HepG2 (cell line): ENCODE measurements around the gene PTCRA. TPM values are rescaled to one million over a fixed set of nuclear protein-coding genes. Genes with fewer than 3 reads are reported as not detected.

Experiments used
- ASH2L ChIP-seq: fragments of 300-600, 200-600 bp; sonication (generic); IDR thresholded peaks from 2 replicates; pipeline ENCODE4 v1.7.0; 2017; ENCODE audit warnings: low read depth, mild to moderate bottlenecking, moderate library complexity, mixed read lengths, low read length; ENCODE audit not compliant: insufficient read length
- FOSL1 ChIP-seq: sonication (generic); formaldehyde crosslinking; IDR thresholded peaks from 2 replicates; pipeline ENCODE4 v1.9.0; 2021; ENCODE audit warnings: missing genetic modification reagents, borderline replicate concordance
- FOXC1 ChIP-seq: sonication (generic); formaldehyde crosslinking; IDR thresholded peaks from 2 replicates; pipeline ENCODE4 v1.8.0; 2022; ENCODE audit warnings: mild to moderate bottlenecking, missing genetic modification reagents, borderline replicate concordance
- FOXK2 ChIP-seq: fragments of 450-650 bp; IDR thresholded peaks from 2 replicates; pipeline ENCODE4 v1.6.1; 2016
- FOXP4 ChIP-seq: sonication (generic); formaldehyde crosslinking; IDR thresholded peaks from 2 replicates; pipeline ENCODE4 v1.4.0; 2020; ENCODE audit warnings: missing genetic modification reagents
- HIC2 ChIP-seq: sonication (generic); formaldehyde crosslinking; IDR thresholded peaks from 2 replicates; pipeline ENCODE4 v1.9.0; 2022; ENCODE audit warnings: low read depth, missing genetic modification reagents
- HOXA9 ChIP-seq: sonication (generic); formaldehyde crosslinking; IDR thresholded peaks from 2 replicates; pipeline ENCODE4 v1.8.1; 2022; ENCODE audit warnings: missing genetic modification reagents, mild to moderate bottlenecking, moderate library complexity, borderline replicate concordance
- KDM4B ChIP-seq: sonication (generic); formaldehyde crosslinking; IDR thresholded peaks from 2 replicates; pipeline ENCODE4 v1.4.0; 2020; ENCODE audit warnings: missing genetic modification reagents
- MIER2 ChIP-seq: IDR thresholded peaks from 2 replicates; pipeline ENCODE4 v1.6.1; 2016; ENCODE audit warnings: missing biosample characterization, missing genetic modification reagents
- MIXL1 ChIP-seq: IDR thresholded peaks from 2 replicates; pipeline ENCODE4 v1.6.1; 2016
- NFYC ChIP-seq: IDR thresholded peaks from 2 replicates; pipeline ENCODE4 v1.6.1; 2016; ENCODE audit warnings: missing genetic modification reagents, missing compliant biosample characterization
- NKX3-1 ChIP-seq: sonication (generic); formaldehyde crosslinking; IDR thresholded peaks from 2 replicates; pipeline ENCODE4 v1.5.0; 2020; ENCODE audit warnings: missing genetic modification reagents
- PRMT3 ChIP-seq: sonication (generic); formaldehyde crosslinking; IDR thresholded peaks from 2 replicates; pipeline ENCODE4 v1.8.1; 2022; ENCODE audit warnings: low read depth, mild to moderate bottlenecking, moderate library complexity, missing genetic modification reagents, borderline replicate concordance
- SKI ChIP-seq: fragments of 450-650 bp; IDR thresholded peaks from one replicate; pipeline ENCODE4 v1.6.1; 2018; ENCODE audit warnings: mild to moderate bottlenecking; ENCODE audit not compliant: partially characterized antibody
- TEF ChIP-seq: sonication (generic); formaldehyde crosslinking; IDR thresholded peaks from 2 replicates; pipeline ENCODE4 v1.5.0; 2020; ENCODE audit warnings: missing genetic modification reagents
- ZFP36 ChIP-seq: fragments of 150-350 bp; IDR thresholded peaks from 2 replicates; pipeline ENCODE4 v1.6.1; 2018; ENCODE audit warnings: borderline replicate concordance, low read length, low read depth; ENCODE audit not compliant: partially characterized antibody
- ZKSCAN8 ChIP-seq: IDR thresholded peaks from 2 replicates; pipeline ENCODE4 v1.6.1; 2016; ENCODE audit warnings: borderline replicate concordance, missing genetic modification reagents, missing compliant biosample characterization
- ZNF263 ChIP-seq: sonication (generic); formaldehyde crosslinking; IDR thresholded peaks from 2 replicates; pipeline ENCODE4 v1.4.0; 2020; ENCODE audit warnings: missing genetic modification reagents
- ZNF550 ChIP-seq: sonication (generic); formaldehyde crosslinking; IDR thresholded peaks from 2 replicates; pipeline ENCODE4 v1.4.0; 2020; ENCODE audit warnings: mild to moderate bottlenecking, missing genetic modification reagents, borderline replicate concordance
- ZNF563 ChIP-seq: sonication (generic); formaldehyde crosslinking; IDR thresholded peaks from 2 replicates; pipeline ENCODE4 v1.8.0; 2022; ENCODE audit warnings: mild to moderate bottlenecking, moderate library complexity, missing genetic modification reagents
- ZNF574 ChIP-seq: sonication (generic); formaldehyde crosslinking; IDR thresholded peaks from 2 replicates; pipeline ENCODE4 v1.4.0; 2020; ENCODE audit warnings: missing genetic modification reagents
- polyA plus RNA-seq, 8 experiments: library from polyadenylated mRNA; depleted of rRNA in 3 of 8; stranded (reverse) in 7 of 8; unstranded in 1 of 8; fragments of >200 nt; fragmentation: Illumina TruSeq in 4 of 8; extraction: Trizol in 4 of 8; gene quantifications; 2 replicates each; pipeline versions ENCODE4 v1.2.1 to v1.2.3, GENCODE V29; 2011 to 2016; ENCODE audit warnings: low read depth in 4 of 8, missing spikeins in 1 of 8, mixed read lengths in 1 of 8; ENCODE audit not compliant: insufficient read depth in 1 of 8
- total RNA-seq, 5 experiments: library from RNA; depleted of rRNA; stranded (reverse); fragments of >200 nt; fragmentation: Illumina TruSeq; extraction: Trizol; gene quantifications; 2 replicates each; pipeline ENCODE4 v1.2.3, GENCODE V29; 2016; ENCODE audit warnings: low read depth in 1 of 5
- TF ChIP-seq, protein P1 (sequence below): sonication (generic); formaldehyde crosslinking; IDR thresholded peaks from 2 replicates; pipeline ENCODE4 v1.8.0; 2022; ENCODE audit warnings: missing genetic modification reagents, low read depth, mild to moderate bottlenecking, borderline replicate concordance
- TF ChIP-seq, protein P2 (sequence below): IDR thresholded peaks from 2 replicates; pipeline ENCODE4 v1.6.1; 2018; ENCODE audit warnings: missing genetic modification reagents, mild to moderate bottlenecking, missing compliant biosample characterization

PTCRA gene
- total and polyA plus RNA-seq, 2 of the 13 experiments (the other 11 are each of a cell fraction or from before 2014, with no cell fraction given): not detected

- peak; percentile 62; the same call in 1 of the 2 replicates for TF ChIP-seq ZNF574 (CRISPR knock-in tag)
- TF ChIP-seq ZNF563 (CRISPR knock-in tag): no peak
- no peak; the same call in 1 of the 2 replicates for TF ChIP-seq FOSL1 (CRISPR knock-in tag)
- TF ChIP-seq NKX3-1 (CRISPR knock-in tag): no peak
- TF ChIP-seq NFYC (CRISPR knock-in tag): no peak
- TF ChIP-seq MIXL1: no peak; the same call in 1 of the 2 replicates
- peak; percentile 26 for TF ChIP-seq ASH2L
- TF ChIP-seq ZNF550 (CRISPR knock-in tag): no peak
- no peak for TF ChIP-seq MIER2 (CRISPR knock-in tag)
- TF ChIP-seq ZFP36: no peak
- no peak for TF ChIP-seq ZKSCAN8 (CRISPR knock-in tag)
- no peak for TF ChIP-seq FOXP4 (CRISPR knock-in tag)
- TF ChIP-seq, protein P1, sequence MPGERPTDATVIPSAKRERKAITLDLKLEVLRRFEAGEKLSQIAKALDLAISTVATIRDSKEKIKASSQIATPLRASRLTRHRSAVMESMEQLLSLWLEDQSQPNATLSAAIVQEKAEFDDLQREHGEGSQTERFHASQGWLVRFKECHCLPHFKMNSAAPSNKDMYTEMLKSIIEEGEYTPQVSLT (CRISPR knock-in tag): no peak
- no peak for TF ChIP-seq FOXK2
- no peak for TF ChIP-seq KDM4B (CRISPR knock-in tag)
- peak; percentile 82 for TF ChIP-seq HIC2 (CRISPR knock-in tag)
- TF ChIP-seq PRMT3 (CRISPR knock-in tag): no peak
- TF ChIP-seq SKI: no peak
- no peak for TF ChIP-seq TEF
- no peak for TF ChIP-seq ZNF263 (CRISPR knock-in tag)
- TF ChIP-seq, protein P2, sequence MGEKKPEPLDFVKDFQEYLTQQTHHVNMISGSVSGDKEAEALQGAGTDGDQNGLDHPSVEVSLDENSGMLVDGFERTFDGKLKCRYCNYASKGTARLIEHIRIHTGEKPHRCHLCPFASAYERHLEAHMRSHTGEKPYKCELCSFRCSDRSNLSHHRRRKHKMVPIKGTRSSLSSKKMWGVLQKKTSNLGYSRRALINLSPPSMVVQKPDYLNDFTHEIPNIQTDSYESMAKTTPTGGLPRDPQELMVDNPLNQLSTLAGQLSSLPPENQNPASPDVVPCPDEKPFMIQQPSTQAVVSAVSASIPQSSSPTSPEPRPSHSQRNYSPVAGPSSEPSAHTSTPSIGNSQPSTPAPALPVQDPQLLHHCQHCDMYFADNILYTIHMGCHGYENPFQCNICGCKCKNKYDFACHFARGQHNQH (CRISPR knock-in tag): no peak
- TF ChIP-seq FOXC1 (CRISPR knock-in tag): no peak
- no peak for TF ChIP-seq HOXA9 (CRISPR knock-in tag)
Measured at GRCh38 chr6:42877695-42878094, 38.2 kb upstream of the PTCRA start (continued).
